Endodermal cell (in vitro differentiated cells): Measurements from ENCODE around the gene FBXL13. TPM values are rescaled to one million over a fixed set of nuclear protein-coding genes. Genes with fewer than 3 reads are reported as not detected.

Experiments used
- DNase-seq: peaks from one replicate; pipeline ENCODE4 v3.0.0-alpha.2; 2017
- H3K27ac ChIP-seq: 2 replicates; pipeline ENCODE4 v1.5.1; 2013; ENCODE audit warnings: mild to moderate bottlenecking, low read depth, low read length, moderate library complexity
- H3K27me3 ChIP-seq: 2 replicates; pipeline ENCODE4 v1.6.1; 2013; ENCODE audit warnings: mild to moderate bottlenecking, low read length, moderate library complexity; ENCODE audit not compliant: insufficient read depth, control insufficient read depth, poor library complexity, severe bottlenecking
- H3K36me3 ChIP-seq: 2 replicates; pipeline ENCODE4 v1.7.0; 2013; ENCODE audit warnings: mild to moderate bottlenecking, low read length, moderate library complexity; ENCODE audit not compliant: control insufficient read depth, insufficient read depth
- H3K4me1 ChIP-seq: one replicate; pipeline ENCODE4 v1.7.0; 2013; ENCODE audit warnings: low read length; ENCODE audit not compliant: control insufficient read depth, insufficient read depth
- H3K4me3 ChIP-seq: 2 replicates; pipeline ENCODE4 v1.5.1; 2013; ENCODE audit warnings: mild to moderate bottlenecking, low read length, moderate library complexity
- H3K9ac ChIP-seq: 2 replicates; pipeline ENCODE4 v1.6.1; 2013; ENCODE audit warnings: mild to moderate bottlenecking, low read length, moderate library complexity; ENCODE audit not compliant: poor library complexity, severe bottlenecking; ENCODE audit errors: extremely low read depth
- H3K9me3 ChIP-seq: 2 replicates; pipeline ENCODE4 v1.6.1; 2013; ENCODE audit warnings: mild to moderate bottlenecking, low read length, moderate library complexity; ENCODE audit not compliant: control insufficient read depth
- H3K27ac Mint-ChIP-seq: 2 replicates; pipeline ENCODE4 v1.8.0; 2020; ENCODE audit warnings: mixed read lengths
- H3K27me3 Mint-ChIP-seq: 2 replicates; pipeline ENCODE4 v1.8.0; 2021; ENCODE audit warnings: mild to moderate bottlenecking, mixed read lengths; ENCODE audit not compliant: insufficient read depth
- H3K36me3 Mint-ChIP-seq: 2 replicates; pipeline ENCODE4 v1.8.0; 2020; ENCODE audit warnings: low read depth, mixed read lengths
- H3K4me1 Mint-ChIP-seq: 2 replicates; pipeline ENCODE4 v1.8.0; 2020; ENCODE audit warnings: mixed read lengths
- H3K4me3 Mint-ChIP-seq: 2 replicates; pipeline ENCODE4 v1.8.0; 2020; ENCODE audit warnings: mild to moderate bottlenecking, moderate library complexity, mixed read lengths
- H3K9me3 Mint-ChIP-seq: 2 replicates; pipeline ENCODE4 v1.8.0; 2020; ENCODE audit warnings: mild to moderate bottlenecking, mixed read lengths
- WGBS, 2 experiments: methylation state at CpG; one replicate each; pipeline versions ENCODE4 v1.1.5 to v1.1.7; 2013; ENCODE audit warnings: missing lambda C conversion rate in 2 of 2, mixed read lengths in 1 of 2; ENCODE audit not compliant: insufficient coverage in 1 of 2, insufficient read length in 1 of 2; 5-methylcytosine and 5-hydroxymethylcytosine counted together
- total RNA-seq, 2 donors: library from RNA; stranded (reverse); fragmentation: NEBNext Ultra II Directional in 1 of 2; extraction: Animal tissue kit (Norgen Biotek cat#: 25700) in 1 of 2; gene quantifications; 2 replicates in 1 of 2; 3 replicates in 1 of 2; pipeline ENCODE4 v1.2.1, GENCODE V29; 2021
- TF ChIP-seq, protein P1 (sequence below): fragments of 200-600 bp; sonication (generic); conservative IDR thresholded peaks from 2 replicates; pipeline ENCODE4 v1.5.0; 2021; ENCODE audit warnings: antibody characterized with exemption, mild to moderate bottlenecking

Gene FBXL13
- total RNA-seq, 2 donors from 2014 or later: 2.1 to 2.7 TPM

DNA sequence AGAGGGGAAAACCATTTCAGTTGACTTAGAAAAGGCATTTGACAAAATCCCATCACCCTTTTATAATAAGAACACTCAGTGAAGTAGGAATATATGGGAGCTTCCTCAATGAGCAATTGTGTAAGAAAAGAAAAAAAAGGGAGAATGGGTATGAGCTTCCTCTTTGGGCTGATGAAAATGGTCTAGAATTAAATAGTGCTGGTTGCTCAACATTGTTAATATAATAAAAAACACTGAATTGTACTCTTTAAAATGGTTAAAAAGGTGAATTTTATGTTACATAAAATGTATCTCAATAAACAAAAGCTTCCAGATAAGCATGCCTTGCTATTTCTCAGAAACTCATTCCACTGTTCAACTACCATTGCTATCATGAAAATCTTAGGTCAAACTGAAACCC, 121.2 kb downstream of the FBXL13 start:
- Histone ChIP-seq H3K4me1 (no peaks in the 10 kb centered on the region), H3K9ac (no peak overlapping the region), H3K36me3 (no peaks in the 10 kb centered on the region), H3K9me3 (peaks cover 5% of the 10 kb centered on the region), H3K27ac (no peak overlapping the region), H3K27me3 (no peaks in the 10 kb centered on the region), H3K4me3 (no peak overlapping the region)
- TF ChIP-seq, protein P1, sequence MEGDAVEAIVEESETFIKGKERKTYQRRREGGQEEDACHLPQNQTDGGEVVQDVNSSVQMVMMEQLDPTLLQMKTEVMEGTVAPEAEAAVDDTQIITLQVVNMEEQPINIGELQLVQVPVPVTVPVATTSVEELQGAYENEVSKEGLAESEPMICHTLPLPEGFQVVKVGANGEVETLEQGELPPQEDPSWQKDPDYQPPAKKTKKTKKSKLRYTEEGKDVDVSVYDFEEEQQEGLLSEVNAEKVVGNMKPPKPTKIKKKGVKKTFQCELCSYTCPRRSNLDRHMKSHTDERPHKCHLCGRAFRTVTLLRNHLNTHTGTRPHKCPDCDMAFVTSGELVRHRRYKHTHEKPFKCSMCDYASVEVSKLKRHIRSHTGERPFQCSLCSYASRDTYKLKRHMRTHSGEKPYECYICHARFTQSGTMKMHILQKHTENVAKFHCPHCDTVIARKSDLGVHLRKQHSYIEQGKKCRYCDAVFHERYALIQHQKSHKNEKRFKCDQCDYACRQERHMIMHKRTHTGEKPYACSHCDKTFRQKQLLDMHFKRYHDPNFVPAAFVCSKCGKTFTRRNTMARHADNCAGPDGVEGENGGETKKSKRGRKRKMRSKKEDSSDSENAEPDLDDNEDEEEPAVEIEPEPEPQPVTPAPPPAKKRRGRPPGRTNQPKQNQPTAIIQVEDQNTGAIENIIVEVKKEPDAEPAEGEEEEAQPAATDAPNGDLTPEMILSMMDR: no peak
- peaks cover 7% of the 10 kb centered on the region for H3K36me3 Mint-ChIP-seq
- no peak for DNase-seq
- H3K4me1 Mint-ChIP-seq: no peaks in the 10 kb centered on the region
- H3K4me3 Mint-ChIP-seq: no peak overlapping the region
- no peaks in the 10 kb centered on the region for H3K27me3 Mint-ChIP-seq
- H3K9me3 Mint-ChIP-seq: peaks cover 44% of the 10 kb centered on the region
- no peak overlapping the region for H3K27ac Mint-ChIP-seq

DNA sequence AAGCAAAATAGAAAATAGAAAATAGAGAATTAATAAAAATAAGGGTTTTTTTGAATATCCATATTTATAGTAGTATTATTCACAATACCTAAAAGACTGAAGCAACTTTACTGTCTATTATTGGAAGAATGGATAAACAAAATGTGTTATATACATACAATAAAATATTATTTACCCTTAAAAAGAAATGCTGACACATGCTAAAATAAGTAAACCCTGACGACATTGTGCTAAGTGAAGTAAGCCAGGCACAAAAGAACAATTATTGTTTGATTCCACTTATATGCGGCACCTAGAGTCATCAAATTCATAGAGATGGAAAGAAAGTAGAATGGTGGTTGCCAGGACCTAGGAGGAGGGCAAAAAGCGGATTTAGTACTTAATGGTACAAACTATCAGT, 122.8 kb downstream of the FBXL13 start:
- H3K9me3 Mint-ChIP-seq: peaks cover 31% of the 10 kb centered on the region
- H3K4me3 Mint-ChIP-seq: no peak overlapping the region
- Histone ChIP-seq H3K9ac (no peak overlapping the region), H3K4me1 (no peaks in the 10 kb centered on the region), H3K36me3 (no peaks in the 10 kb centered on the region), H3K4me3 (no peak overlapping the region), H3K27ac (no peak overlapping the region), H3K9me3 (peaks cover 5% of the 10 kb centered on the region), H3K27me3 (no peaks in the 10 kb centered on the region)
- DNase-seq: no peak
- no peak overlapping the region for H3K27ac Mint-ChIP-seq
- H3K27me3 Mint-ChIP-seq: no peaks in the 10 kb centered on the region
- H3K36me3 Mint-ChIP-seq: peaks cover 7% of the 10 kb centered on the region
- WGBS, 2 experiments: 93 to 100% methylated on average over 2 to 3 of the region's 3 CpGs
- no peaks in the 10 kb centered on the region for H3K4me1 Mint-ChIP-seq
- TF ChIP-seq, protein P1: no peak

DNA sequence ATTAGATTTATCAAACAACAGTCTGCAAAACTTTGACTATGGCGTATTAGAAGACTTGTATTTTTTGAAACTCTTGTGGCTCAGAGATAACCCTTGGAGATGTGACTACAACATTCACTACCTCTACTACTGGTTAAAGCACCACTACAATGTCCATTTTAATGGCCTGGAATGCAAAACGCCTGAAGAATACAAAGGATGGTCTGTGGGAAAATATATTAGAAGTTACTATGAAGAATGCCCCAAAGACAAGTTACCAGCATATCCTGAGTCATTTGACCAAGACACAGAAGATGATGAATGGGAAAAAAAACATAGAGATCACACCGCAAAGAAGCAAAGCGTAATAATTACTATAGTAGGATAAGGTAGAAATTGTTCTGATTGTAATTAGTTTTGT, 130.4 kb downstream of the FBXL13 start:
- Mint-ChIP-seq H3K4me3 (no peak overlapping the region), H3K27me3 (no peaks in the 10 kb centered on the region), H3K36me3 (no peaks in the 10 kb centered on the region), H3K9me3 (no peaks in the 10 kb centered on the region), H3K4me1 (peaks cover 29% of the 10 kb centered on the region), H3K27ac (no peak overlapping the region)
- peak overlapping the region; percentile 28 for H3K9ac ChIP-seq
- DNase-seq: no peak
- 87 to 94% methylated on average over 2 to 4 of the region's 4 CpGs for WGBS, 2 experiments
- H3K27me3 ChIP-seq: no peaks in the 10 kb centered on the region
- H3K4me1 ChIP-seq: peaks cover 12% of the 10 kb centered on the region
- H3K9me3 ChIP-seq: no peaks in the 10 kb centered on the region
- no peaks in the 10 kb centered on the region for H3K36me3 ChIP-seq
- TF ChIP-seq, protein P1: no peak
- no peak overlapping the region for H3K27ac ChIP-seq
- no peak overlapping the region for H3K4me3 ChIP-seq
